Upper lobe of right lung (tissue), 1 donor: Measurements from ENCODE around the gene DPP10. TPM values are rescaled to one million over a fixed set of nuclear protein-coding genes. Genes with fewer than 3 reads are reported as not detected.
A peak's percentile ranks its signal among the peaks of the same experiment; 100 is the strongest.

Source experiments
- ATAC-seq: fragments of 200-7000 bp; cut with Tn5 transposase; one replicate; pipeline ENCODE4 v1.9.1; 2020; ENCODE audit warnings: mild to moderate bottlenecking, moderate library complexity
- DNase-seq: peaks from one replicate; pipeline ENCODE4 v3.0.0-alpha.2; 2020
- H3K27ac ChIP-seq: fragments of 200-600 bp; one replicate; pipeline ENCODE4 v1.8.0; 2022
- H3K27me3 ChIP-seq: fragments of 200-600 bp; one replicate; pipeline ENCODE4 v1.8.0; 2022; ENCODE audit warnings: mild to moderate bottlenecking
- H3K36me3 ChIP-seq: fragments of 200-600 bp; one replicate; pipeline ENCODE4 v1.8.0; 2022
- H3K4me1 ChIP-seq: fragments of 200-600 bp; one replicate; pipeline ENCODE4 v1.8.0; 2022
- H3K4me3 ChIP-seq: fragments of 200-600 bp; one replicate; pipeline ENCODE4 v1.8.0; 2022; ENCODE audit warnings: mild to moderate bottlenecking
- H3K9me3 ChIP-seq: fragments of 200-600 bp; one replicate; pipeline ENCODE4 v1.8.0; 2022
- intact Hi-C: fragments of 100-400 bp; cut with DNase I; formaldehyde crosslinking; loops from one replicate; pipeline ENCODE4 v1.11.0; 2022
- total RNA-seq: library from RNA; stranded (reverse); fragmentation: NEBNext Ultra II Directional; extraction: Animal tissue kit (Norgen Biotek cat#: 25700); gene quantifications from one replicate; pipeline ENCODE4 v1.2.1, GENCODE V29; 2021
- TF ChIP-seq, protein P1 (sequence below): fragments of 200-600 bp; IDR thresholded peaks from one replicate; pipeline ENCODE4 v1.8.0; 2022; ENCODE audit warnings: antibody characterized with exemption
- donor health status: DM: no; HTN: yes; CAD: no; lungs with severe emphysema.

DPP10 gene
- total RNA-seq, 1 donor from 2014 or later = 1.0 TPM

DNA sequence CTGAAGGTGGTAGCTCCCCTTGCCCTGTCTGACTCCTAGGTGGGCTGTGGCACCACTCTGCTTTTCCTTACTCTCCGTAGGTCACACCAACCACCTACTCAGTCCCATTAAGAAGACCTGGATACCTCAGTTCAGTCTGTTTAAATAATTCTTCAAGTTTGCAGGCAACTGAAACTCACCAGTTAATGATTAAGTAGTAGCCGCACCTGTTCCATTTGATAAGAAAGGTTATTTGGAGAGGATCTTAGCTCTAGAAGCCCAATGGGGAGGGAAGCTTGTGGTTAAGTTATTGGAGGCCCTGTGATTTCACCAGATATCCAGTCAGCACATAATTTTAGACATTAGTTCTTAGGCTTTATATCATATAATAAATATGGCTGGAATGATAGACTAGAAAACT, 1193.0 kb downstream of the DPP10 start:
- no peaks in the 10 kb centered on the region for H3K27me3 ChIP-seq
- no peak for DNase-seq
- intact Hi-C loops = no loop called here
- no peaks in the 10 kb centered on the region for H3K36me3 ChIP-seq
- peak; percentile 31 for ATAC-seq
- H3K27ac ChIP-seq = no peak overlapping the region
- TF ChIP-seq, protein P1, sequence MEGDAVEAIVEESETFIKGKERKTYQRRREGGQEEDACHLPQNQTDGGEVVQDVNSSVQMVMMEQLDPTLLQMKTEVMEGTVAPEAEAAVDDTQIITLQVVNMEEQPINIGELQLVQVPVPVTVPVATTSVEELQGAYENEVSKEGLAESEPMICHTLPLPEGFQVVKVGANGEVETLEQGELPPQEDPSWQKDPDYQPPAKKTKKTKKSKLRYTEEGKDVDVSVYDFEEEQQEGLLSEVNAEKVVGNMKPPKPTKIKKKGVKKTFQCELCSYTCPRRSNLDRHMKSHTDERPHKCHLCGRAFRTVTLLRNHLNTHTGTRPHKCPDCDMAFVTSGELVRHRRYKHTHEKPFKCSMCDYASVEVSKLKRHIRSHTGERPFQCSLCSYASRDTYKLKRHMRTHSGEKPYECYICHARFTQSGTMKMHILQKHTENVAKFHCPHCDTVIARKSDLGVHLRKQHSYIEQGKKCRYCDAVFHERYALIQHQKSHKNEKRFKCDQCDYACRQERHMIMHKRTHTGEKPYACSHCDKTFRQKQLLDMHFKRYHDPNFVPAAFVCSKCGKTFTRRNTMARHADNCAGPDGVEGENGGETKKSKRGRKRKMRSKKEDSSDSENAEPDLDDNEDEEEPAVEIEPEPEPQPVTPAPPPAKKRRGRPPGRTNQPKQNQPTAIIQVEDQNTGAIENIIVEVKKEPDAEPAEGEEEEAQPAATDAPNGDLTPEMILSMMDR = no peak
- no peaks in the 10 kb centered on the region for H3K4me1 ChIP-seq
- H3K9me3 ChIP-seq = no peaks in the 10 kb centered on the region
- H3K4me3 ChIP-seq = no peak overlapping the region

DNA sequence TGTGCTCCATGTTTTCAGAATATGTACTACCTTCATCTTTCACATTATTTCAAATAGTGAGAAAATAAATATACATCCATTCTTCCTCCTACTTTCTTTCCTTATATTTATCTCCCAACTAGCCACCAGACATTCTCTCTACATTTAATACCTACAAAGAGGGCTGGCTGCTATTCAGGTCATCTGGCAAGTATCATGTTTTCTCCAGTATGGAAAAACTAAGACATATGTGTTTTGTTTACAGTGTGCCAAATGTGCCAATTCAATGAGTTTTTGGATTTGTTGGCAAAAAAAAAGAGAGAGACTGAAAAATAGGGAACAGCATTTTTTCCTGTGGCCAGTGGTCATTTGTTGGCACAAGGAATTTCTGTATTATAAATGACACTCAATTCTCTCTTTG, 1207.3 kb downstream of the DPP10 start:
- intact Hi-C loops = no loop called here

DNA sequence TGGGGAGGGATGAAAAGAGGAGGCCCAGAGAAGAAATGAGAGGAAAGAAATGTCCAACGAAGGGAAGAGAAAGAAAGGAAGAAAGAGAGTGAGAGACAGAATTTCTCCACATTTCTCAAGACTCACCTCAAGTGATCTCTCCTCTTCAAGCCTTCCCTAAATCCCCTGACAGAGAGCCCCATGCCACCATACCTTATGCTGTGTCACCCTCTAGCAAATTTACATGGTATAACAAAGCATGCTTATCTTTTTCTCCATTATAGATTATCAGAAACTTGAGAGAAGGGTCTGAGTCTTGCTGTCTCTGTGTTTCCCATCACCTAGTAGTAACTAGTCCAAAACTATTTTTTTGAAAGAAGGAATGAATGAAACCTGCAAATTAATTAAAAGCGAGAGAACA, 1208.4 kb downstream of the DPP10 start:
- peak; percentile 27 for ATAC-seq
- no peaks in the 10 kb centered on the region for H3K36me3 ChIP-seq
- intact Hi-C loops = no loop called here
- H3K9me3 ChIP-seq = no peaks in the 10 kb centered on the region
- no peaks in the 10 kb centered on the region for H3K27me3 ChIP-seq
- TF ChIP-seq, protein P1 = no peak
- no peaks in the 10 kb centered on the region for H3K4me1 ChIP-seq
- no peak for DNase-seq
- no peak overlapping the region for H3K4me3 ChIP-seq
- no peak overlapping the region for H3K27ac ChIP-seq

More for the DNA sequence above, 1207.3 kb downstream of the DPP10 start:
- DNase-seq = no peak
- Histone ChIP-seq H3K4me3 (no peak overlapping the region), H3K27ac (no peak overlapping the region), H3K9me3 (no peaks in the 10 kb centered on the region), H3K36me3 (no peaks in the 10 kb centered on the region), H3K27me3 (no peaks in the 10 kb centered on the region), H3K4me1 (no peaks in the 10 kb centered on the region)
- TF ChIP-seq, protein P1 = no peak
- ATAC-seq = no peak

DNA sequence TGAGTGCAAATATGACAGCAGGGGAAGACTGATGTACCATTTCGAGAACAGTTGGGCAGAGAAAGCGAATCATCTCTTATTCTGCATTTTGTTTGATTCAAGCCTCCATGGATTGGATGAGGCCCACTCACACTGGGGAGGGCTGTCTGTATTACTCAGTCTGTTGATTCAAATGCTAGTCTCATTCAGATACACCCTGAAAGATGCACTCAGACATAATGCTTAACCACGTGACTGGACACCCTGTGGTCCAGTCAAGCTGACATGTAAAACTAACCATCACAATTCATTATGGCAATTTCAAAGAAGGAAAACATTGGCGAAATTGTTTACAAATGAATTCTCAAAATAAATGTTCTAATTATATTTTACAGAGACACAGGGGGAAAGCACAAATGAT, 1210.2 kb downstream of the DPP10 start:
- H3K36me3 ChIP-seq = no peaks in the 10 kb centered on the region
- DNase-seq = no peak
- ATAC-seq = no peak
- no peaks in the 10 kb centered on the region for H3K4me1 ChIP-seq
- TF ChIP-seq, protein P1 = no peak
- H3K27ac ChIP-seq = no peak overlapping the region
- intact Hi-C loops = no loop called here
- H3K27me3 ChIP-seq = no peaks in the 10 kb centered on the region
- no peak overlapping the region for H3K4me3 ChIP-seq
- no peaks in the 10 kb centered on the region for H3K9me3 ChIP-seq

DNA sequence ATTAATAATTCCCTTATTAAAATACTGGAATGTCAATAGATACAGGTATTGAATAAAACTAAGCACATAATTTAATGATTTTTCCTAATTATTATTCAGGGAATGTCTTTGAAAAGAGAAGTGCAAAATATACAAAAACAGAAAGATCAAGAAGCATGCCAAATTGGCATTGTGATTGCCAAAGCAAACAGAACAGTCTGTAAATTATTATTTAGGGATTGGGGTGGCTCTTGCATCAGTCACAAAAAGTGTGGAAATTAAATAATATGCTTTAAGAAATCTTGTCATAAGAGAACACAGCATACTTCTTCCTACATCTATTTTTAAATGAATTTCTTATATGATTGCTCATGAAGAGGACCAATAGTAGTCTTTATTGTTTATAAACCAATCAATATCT, 1211.9 kb downstream of the DPP10 start:
- TF ChIP-seq, protein P1 = no peak
- intact Hi-C loops = no loop called here
- DNase-seq (no peak), ATAC-seq (no peak)
- Histone ChIP-seq H3K36me3 (no peaks in the 10 kb centered on the region), H3K4me3 (no peak overlapping the region), H3K27me3 (no peaks in the 10 kb centered on the region), H3K9me3 (no peaks in the 10 kb centered on the region), H3K4me1 (no peaks in the 10 kb centered on the region), H3K27ac (no peak overlapping the region)

DNA sequence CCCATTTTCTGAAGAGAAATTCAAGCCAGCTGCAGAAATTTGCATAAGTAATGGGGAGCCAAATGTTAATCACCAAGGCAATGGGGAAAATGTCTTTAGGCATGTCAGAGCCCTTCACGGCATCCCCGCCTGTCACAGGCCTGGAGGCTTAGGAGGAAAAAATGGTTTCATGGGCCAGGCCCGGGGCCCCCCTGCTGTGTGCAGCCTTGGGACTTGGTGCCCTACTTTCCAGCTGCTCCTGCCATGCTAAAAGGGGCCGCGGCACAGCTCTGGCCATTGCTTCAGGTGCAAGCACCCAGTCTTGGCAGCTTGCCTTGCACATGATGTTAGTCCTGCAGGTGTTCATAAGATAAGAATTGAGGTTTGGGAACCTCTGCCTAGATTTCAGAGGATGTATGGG, 1235.7 kb downstream of the DPP10 start:
- Histone ChIP-seq H3K27ac (no peak overlapping the region), H3K4me1 (no peaks in the 10 kb centered on the region), H3K9me3 (no peaks in the 10 kb centered on the region), H3K27me3 (no peaks in the 10 kb centered on the region), H3K4me3 (no peak overlapping the region), H3K36me3 (no peaks in the 10 kb centered on the region)
- DNase-seq (peak; percentile 43), ATAC-seq (no peak)
- intact Hi-C loops = no loop called here
- TF ChIP-seq, protein P1 = no peak
